ENCODE data around the gene G6PC2. TPM values are rescaled to one million over a fixed set of nuclear protein-coding genes. Genes with fewer than 3 reads are reported as not detected.
"Not testable (repeated sequence)": the region's sequence is repeated elsewhere in the genome, so short reads cannot be mapped to it uniquely, and the experiment has no call there.

The G6PC2 gene
- total RNA-seq, 4 donors from 2014 or later, result 0.29 TPM; not detected in 3

DNA sequence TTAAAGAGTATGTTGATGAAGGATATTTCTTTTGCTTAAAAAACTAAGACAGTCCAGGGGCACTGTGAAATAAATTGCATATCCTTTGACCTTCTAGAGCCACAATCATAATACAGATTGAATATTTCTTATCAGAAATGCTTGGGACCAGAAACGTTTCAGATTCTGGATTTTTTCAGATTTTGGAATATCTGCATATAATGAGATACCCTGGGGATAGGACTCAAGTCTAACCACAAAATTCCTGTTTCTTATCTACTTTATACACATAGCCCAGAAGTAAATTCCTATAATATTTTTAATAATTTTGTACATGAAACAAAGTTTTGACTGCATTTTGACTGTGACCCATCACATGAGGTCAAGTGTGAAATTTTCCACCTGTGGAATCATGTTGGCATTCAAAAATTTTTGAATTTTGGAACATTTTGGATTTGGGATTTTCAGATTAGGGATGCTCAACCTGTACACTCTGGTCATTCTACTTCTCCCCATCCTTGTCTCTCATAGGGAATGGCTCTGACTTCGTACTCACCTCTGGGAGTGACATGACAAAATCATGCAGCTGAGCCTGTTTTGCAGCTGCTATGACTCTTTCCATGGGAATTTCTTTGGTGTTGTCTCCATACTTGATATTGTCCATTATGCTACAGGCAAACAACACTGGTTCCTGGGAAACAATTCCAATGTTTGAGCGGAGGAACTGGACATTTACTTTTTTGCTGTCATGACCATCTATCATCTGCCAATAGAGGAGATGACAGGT lies 25.7 kb downstream of the G6PC2 start:
- no peak for DNase-seq
- Histone ChIP-seq H3K27ac (no peak overlapping the region), H3K4me3 (replicated peaks in 1 of 3) (no peak overlapping the region), H3K36me3 (no peaks in the 10 kb centered on the region), H3K27me3 (no peaks in the 10 kb centered on the region), H3K4me1 (no peaks in the 10 kb centered on the region), H3K9me3 (no peaks in the 10 kb centered on the region)
- intact Hi-C loops (cut with DNase I), result loop anchor here (10.0 kb wide), 1 partner anchor 582 kb away; no protein-coding TSS in a partner anchor
- 87 to 88% methylated on average over 3 of the region's 3 CpGs for WGBS, 2 donors
- TF ChIP-seq POLR2A (IDR thresholded peaks at IDR 0.05) (no peak), CTCF (IDR thresholded peaks at IDR 0.05) (no peak)

- H3K27me3 ChIP-seq, result no peaks in the 10 kb centered on the region
- no peaks in the 10 kb centered on the region for H3K4me1 ChIP-seq
- intact Hi-C loops (cut with DNase I), result loop anchor here (10.0 kb wide), 1 partner anchor 583 kb away; no protein-coding TSS in a partner anchor
- no peak overlapping the region for H3K4me3 ChIP-seq (replicated peaks in 1 of 3)
- no peaks in the 10 kb centered on the region for H3K9me3 ChIP-seq
- WGBS, 2 donors, result 77 to 95% methylated on average over 3 of the region's 3 CpGs
- no peak for TF ChIP-seq CTCF (IDR thresholded peaks at IDR 0.05)
- no peak overlapping the region for H3K27ac ChIP-seq
- DNase-seq, result no peak
- no peaks in the 10 kb centered on the region for H3K36me3 ChIP-seq
These were observed 27.2 kb downstream of the G6PC2 start for GRCh38 chr2:168928113-168928831.

- intact Hi-C loops (cut with DNase I), result loop anchor here (10.0 kb wide), 1 partner anchor 584 kb away; no protein-coding TSS in a partner anchor
- Histone ChIP-seq H3K4me3 (replicated peaks in 1 of 3) (no peak overlapping the region), H3K27ac (no peak overlapping the region), H3K4me1 (no peaks in the 10 kb centered on the region), H3K9me3 (no peaks in the 10 kb centered on the region), H3K36me3 (no peaks in the 10 kb centered on the region), H3K27me3 (no peaks in the 10 kb centered on the region)
- TF ChIP-seq POLR2A (IDR thresholded peaks at IDR 0.05), result no peak
- TF ChIP-seq CTCF (IDR thresholded peaks at IDR 0.05), result no peak
- DNase-seq, result no peak
- WGBS, 2 donors, result 77 to 78% methylated on average over 3 of the region's 3 CpGs
These were observed 27.9 kb downstream of the G6PC2 start for GRCh38 chr2:168929031-168929430.

DNA sequence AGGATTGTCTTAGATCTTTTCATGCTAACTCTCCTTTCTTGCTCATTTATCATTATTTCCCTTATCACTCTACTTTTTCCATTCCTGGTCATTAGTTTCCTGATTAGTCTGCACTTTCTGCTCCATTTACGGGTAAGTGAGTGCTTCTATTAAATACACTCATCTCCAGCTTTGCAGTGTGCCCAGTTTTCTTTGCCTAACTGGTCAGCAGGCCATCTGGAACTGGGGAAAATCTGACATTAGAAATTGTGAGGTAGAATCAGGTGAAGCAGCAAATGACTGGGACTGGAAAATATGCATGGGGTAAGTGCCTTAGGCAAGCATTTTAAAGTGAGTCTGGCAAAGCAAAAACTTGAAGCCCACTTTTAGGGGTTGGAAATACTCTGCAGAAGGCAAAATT lies 29.2 kb downstream of the G6PC2 start:
- 29 to 42% methylated on average over 1 of the region's 1 CpG for WGBS, 2 donors
- Histone ChIP-seq H3K4me3 (replicated peaks in 1 of 3) (no peak overlapping the region), H3K27me3 (no peaks in the 10 kb centered on the region), H3K9me3 (no peaks in the 10 kb centered on the region), H3K36me3 (no peaks in the 10 kb centered on the region), H3K27ac (peak overlapping the region in 1 of 3 donors; percentile 8), H3K4me1 (no peaks in the 10 kb centered on the region)
- intact Hi-C loops (cut with DNase I), result no loop called here
- TF ChIP-seq CTCF (IDR thresholded peaks at IDR 0.05), result no peak
- no peak for TF ChIP-seq POLR2A (IDR thresholded peaks at IDR 0.05)
- DNase-seq, result peak; percentile 13 to 14

- H3K4me3 ChIP-seq (replicated peaks in 1 of 3); H3K36me3 ChIP-seq; H3K9me3 ChIP-seq: not testable (repeated sequence)
These were observed 31.1 kb downstream of the G6PC2 start for GRCh38 chr2:168932174-168932573.

More at GRCh38 chr2:168932174-168932573, 31.1 kb downstream of the G6PC2 start:
- H3K4me1 ChIP-seq; H3K27ac ChIP-seq; DNase-seq; H3K27me3 ChIP-seq; intact Hi-C loops (cut with DNase I): not testable (repeated sequence)
- 93 to 96% methylated on average over 4 of the region's 4 CpGs for WGBS, 2 donors

Data from thyroid gland (tissue), 4 donors.